ENCODE results near the gene LARP1. TPM values are rescaled to one million over a fixed set of nuclear protein-coding genes. Genes with fewer than 3 reads are reported as not detected.

The LARP1 gene
- total and polyA plus RNA-seq, 9 of the 15 experiments (the other 6 are each of a cell fraction or from before 2014, with no cell fraction given) = 22.6 to 300 (median 92.0) TPM

- TF ChIP-seq GTF3C2 (IDR thresholded peaks at IDR 0.05; ENCODE audit: borderline replicate concordance, extremely low read depth, insufficient read length) (no peak), EP400 (IDR thresholded peaks at IDR 0.05) (no peak), XRCC5 (IDR thresholded peaks at IDR 0.05; ENCODE audit: low read depth, low read length) (no peak), CBX1 (IDR thresholded peaks at IDR 0.05; ENCODE audit: low read depth) (no peak), GATAD2B (IDR thresholded peaks at IDR 0.05; ENCODE audit: borderline replicate concordance) (no peak), ETS1 (conservative IDR thresholded peaks at IDR 0.05; ENCODE audit: control insufficient read depth, low read depth, low read length) (no peak), DDX20 (tag; IDR thresholded peaks at IDR 0.05; ENCODE audit: low read depth) (no peak)
Measured at GRCh38 chr5:154778534-154778933, 23.4 kb downstream of the LARP1 start (continued).
